ENCODE data around the gene LRRC8A. TPM values are rescaled to one million over a fixed set of nuclear protein-coding genes. Genes with fewer than 3 reads are reported as not detected.
"Not testable (repeated sequence)": the region's sequence is repeated elsewhere in the genome, so short reads cannot be mapped to it uniquely, and the experiment has no call there.

LRRC8A gene
- polyA plus RNA-seq, 1 donor (not counting 4 experiments of a cell fraction or from before 2014, with no cell fraction given): 88.3 TPM

- no peak for TF ChIP-seq EZH2 (IDR thresholded peaks at IDR 0.05; ENCODE audit: low read length)
- TF ChIP-seq CTCF (optimal IDR thresholded peaks at IDR 0.05 in 1 of 3, IDR thresholded peaks at IDR 0.05 in 1 of 3, conservative IDR thresholded peaks at IDR 0.05 in 1 of 3; ENCODE audit: extremely low read depth in 1 of 3, insufficient read depth in 2 of 3, low read length in 3 of 3): no peak
- H3K4me2 ChIP-seq (ENCODE audit: control insufficient read depth, extremely low read depth, insufficient read depth, low read depth, low read length): no peak overlapping the region
- H2AFZ ChIP-seq (ENCODE audit: control insufficient read depth, low read length): no peak overlapping the region
- H3K9me1 ChIP-seq (ENCODE audit: control insufficient read depth, extremely low read depth, insufficient read depth, low read length): peaks cover 5% of the 10 kb centered on the region
- H3K27ac ChIP-seq (ENCODE audit: control insufficient read depth, insufficient read depth, low read length): no peak overlapping the region
- no peaks in the 10 kb centered on the region for H3K36me3 ChIP-seq (ENCODE audit: control insufficient read depth in 2 of 2, extremely low read depth in 1 of 2, insufficient read depth in 2 of 2, low read length in 2 of 2)
- H3K4me3 ChIP-seq (ENCODE audit: control insufficient read depth in 2 of 3, extremely low read depth in 1 of 3, insufficient read depth in 2 of 3, low read depth in 1 of 3, low read length in 3 of 3): no peak overlapping the region
- dilution Hi-C loops (cut with MboI; ENCODE audit: extremely low pct_ligation_motif_present, low sequenced_read_pairs): no loop called here
- no peaks in the 10 kb centered on the region for H3K27me3 ChIP-seq (ENCODE audit: control insufficient read depth, extremely low read depth, insufficient read depth, low read length)
- DNase-seq (ENCODE audit: low read depth, low spot score) (no peak), FAIRE-seq (no peak)
- no peaks in the 10 kb centered on the region for H3K9me3 ChIP-seq (ENCODE audit: control insufficient read depth, low read depth, low read length)
- H3K79me2 ChIP-seq (ENCODE audit: control insufficient read depth, insufficient read depth, low read length): peaks cover 2% of the 10 kb centered on the region
- peaks cover 18% of the 10 kb centered on the region for H3K4me1 ChIP-seq (ENCODE audit: control insufficient read depth, extremely low read depth, insufficient read depth, low read length)
- H4K20me1 ChIP-seq (ENCODE audit: control insufficient read depth, extremely low read depth, insufficient read depth, low read length): peaks cover 4% of the 10 kb centered on the region
- no peak overlapping the region for H3K9ac ChIP-seq (ENCODE audit: control insufficient read depth, extremely low read depth, insufficient read depth, low read length)
Measured at GRCh38 chr9:128847803-128848202, 34.1 kb upstream of the LRRC8A start.

GRCh38 chr9:128851024-128851423 lies 30.9 kb upstream of the LRRC8A start:
- H3K36me3 ChIP-seq (ENCODE audit: control insufficient read depth in 2 of 2, extremely low read depth in 1 of 2, insufficient read depth in 2 of 2, low read length in 2 of 2); H3K9me3 ChIP-seq (ENCODE audit: control insufficient read depth, low read depth, low read length); H4K20me1 ChIP-seq (ENCODE audit: control insufficient read depth, extremely low read depth, insufficient read depth, low read length); dilution Hi-C loops (cut with MboI; ENCODE audit: extremely low pct_ligation_motif_present, low sequenced_read_pairs); H3K79me2 ChIP-seq (ENCODE audit: control insufficient read depth, insufficient read depth, low read length); H3K27me3 ChIP-seq (ENCODE audit: control insufficient read depth, extremely low read depth, insufficient read depth, low read length); H2AFZ ChIP-seq (ENCODE audit: control insufficient read depth, low read length); H3K27ac ChIP-seq (ENCODE audit: control insufficient read depth, insufficient read depth, low read length); H3K4me3 ChIP-seq (ENCODE audit: control insufficient read depth in 2 of 3, extremely low read depth in 1 of 3, insufficient read depth in 2 of 3, low read depth in 1 of 3, low read length in 3 of 3); H3K9me1 ChIP-seq (ENCODE audit: control insufficient read depth, extremely low read depth, insufficient read depth, low read length); FAIRE-seq; H3K4me1 ChIP-seq (ENCODE audit: control insufficient read depth, extremely low read depth, insufficient read depth, low read length); H3K4me2 ChIP-seq (ENCODE audit: control insufficient read depth, extremely low read depth, insufficient read depth, low read depth, low read length); H3K9ac ChIP-seq (ENCODE audit: control insufficient read depth, extremely low read depth, insufficient read depth, low read length); DNase-seq (ENCODE audit: low read depth, low spot score): not testable (repeated sequence)
